Liver (tissue), 9 donors: Measurements from ENCODE around the gene EYA3. TPM values are rescaled to one million over a fixed set of nuclear protein-coding genes. Genes with fewer than 3 reads are reported as not detected.
A peak's percentile ranks its signal among the peaks of the same experiment; 100 is the strongest.

Experiments
- DNase-seq: peaks from one replicate; pipeline ENCODE4 v3.0.0-alpha.2; 2017; ENCODE audit warnings: low spot score
- H3K27ac ChIP-seq, 2 donors: one replicate each; pipeline ENCODE4 v1.7.0; 2013; ENCODE audit warnings: inconsistent platforms in 2 of 2, low read length in 2 of 2, control low read depth in 1 of 2, low read depth in 1 of 2, mild to moderate bottlenecking in 1 of 2
- H3K27me3 ChIP-seq, 4 donors: one replicate each; pipeline versions ENCODE4 v1.6.1 to v1.7.0; 2013; ENCODE audit warnings: low read length in 3 of 4, inconsistent platforms in 1 of 4, mild to moderate bottlenecking in 1 of 4, moderate library complexity in 1 of 4; ENCODE audit not compliant: control insufficient read depth in 4 of 4, insufficient read depth in 4 of 4
- H3K36me3 ChIP-seq, 4 donors: one replicate each; pipeline versions ENCODE4 v1.6.1 to v1.7.0; 2013; ENCODE audit warnings: low read length in 3 of 4, mild to moderate bottlenecking in 3 of 4, low read depth in 1 of 4, moderate library complexity in 1 of 4; ENCODE audit not compliant: control insufficient read depth in 4 of 4, insufficient read depth in 3 of 4
- H3K4me1 ChIP-seq, 4 donors: one replicate each; pipeline versions ENCODE4 v1.6.1 to v1.7.0; 2013; ENCODE audit warnings: low read length in 3 of 4, mild to moderate bottlenecking in 3 of 4, moderate library complexity in 1 of 4; ENCODE audit not compliant: control insufficient read depth in 4 of 4, insufficient read depth in 4 of 4
- H3K4me3 ChIP-seq, 3 donors: one replicate each; pipeline versions ENCODE4 v1.6.1 to v1.7.0; 2013; ENCODE audit warnings: low read length in 3 of 3, control low read depth in 1 of 3, low read depth in 1 of 3, mild to moderate bottlenecking in 1 of 3
- H3K9ac ChIP-seq, 2 donors: one replicate each; pipeline ENCODE4 v1.7.0; 2013; ENCODE audit warnings: low read length in 2 of 2, mild to moderate bottlenecking in 2 of 2, moderate library complexity in 2 of 2, control low read depth in 1 of 2, low read depth in 1 of 2
- H3K9me3 ChIP-seq, 4 donors: one replicate each; pipeline versions ENCODE4 v1.6.1 to v1.7.0; 2013; ENCODE audit warnings: low read length in 3 of 4; ENCODE audit not compliant: control insufficient read depth in 4 of 4
- FOXA1 ChIP-seq: IDR thresholded peaks from 2 replicates; pipeline ENCODE4 v1.6.1; 2016; ENCODE audit warnings: antibody characterized with exemption
- GABPA ChIP-seq, 2 donors: IDR thresholded peaks in 1 of 2; conservative IDR thresholded peaks in 1 of 2; 2 replicates each; pipeline ENCODE4 v1.6.1; 2016; ENCODE audit warnings: antibody characterized with exemption in 2 of 2, mild to moderate bottlenecking in 1 of 2, moderate library complexity in 1 of 2
- JUND ChIP-seq, 2 donors: IDR thresholded peaks; 2 replicates each; pipeline ENCODE4 v1.6.1; 2016; ENCODE audit warnings: antibody characterized with exemption in 2 of 2
- NR2F2 ChIP-seq: IDR thresholded peaks from 2 replicates; pipeline ENCODE4 v1.6.1; 2016; ENCODE audit warnings: antibody characterized with exemption
- RAD21 ChIP-seq, 2 donors: IDR thresholded peaks; 2 replicates each; pipeline ENCODE4 v1.6.1; 2016; ENCODE audit warnings: antibody characterized with exemption in 2 of 2, mild to moderate bottlenecking in 2 of 2
- RXRA ChIP-seq, 2 donors: IDR thresholded peaks; 2 replicates each; pipeline ENCODE4 v1.6.1; 2017 to 2018; ENCODE audit warnings: antibody characterized with exemption in 2 of 2, mild to moderate bottlenecking in 1 of 2
- SP1 ChIP-seq: IDR thresholded peaks from 2 replicates; pipeline ENCODE4 v1.6.1; 2018; ENCODE audit warnings: antibody characterized with exemption, mild to moderate bottlenecking
- TAF1 ChIP-seq: conservative IDR thresholded peaks from 2 replicates; pipeline ENCODE4 v1.6.1; 2016; ENCODE audit warnings: antibody characterized with exemption, mild to moderate bottlenecking
- YY1 ChIP-seq: IDR thresholded peaks from 2 replicates; pipeline ENCODE4 v1.6.1; 2016; ENCODE audit warnings: antibody characterized with exemption, mild to moderate bottlenecking
- WGBS: extraction: QIAGEN DNeasy Blood & Tissue Kit; methylation state at CpG from one replicate; pipeline ENCODE4 v1.1.7; 2013; 5-methylcytosine and 5-hydroxymethylcytosine counted together
- polyA plus RNA-seq, 2 donors: library from polyadenylated mRNA; stranded (reverse) in 1 of 2; unstranded in 1 of 2; fragments of 200-250 nt in 1 of 2; fragments of >200 nt in 1 of 2; fragmentation: Nextera tagmentation in 1 of 2; extraction: Ambion mirVana in 1 of 2; gene quantifications; one replicate each; pipeline versions ENCODE4 v1.2.1 to v1.2.3, GENCODE V29; 2013 to 2015
- total RNA-seq, 2 donors: library from RNA; depleted of rRNA; stranded (reverse); fragments of >200 nt; gene quantifications; one replicate each; pipeline ENCODE4 v1.2.3, GENCODE V29; 2014
- TF ChIP-seq, protein P1 (sequence below): IDR thresholded peaks from 2 replicates; pipeline ENCODE4 v1.6.1; 2016; ENCODE audit warnings: antibody characterized with exemption
- TF ChIP-seq, protein P2 (sequence below): IDR thresholded peaks from 2 replicates; pipeline ENCODE4 v1.6.1; 2016; ENCODE audit warnings: antibody characterized with exemption
- TF ChIP-seq, protein P3 (sequence below): fragments of 150-350 bp; IDR thresholded peaks from 2 replicates; pipeline ENCODE4 v1.5.1; 2017; ENCODE audit warnings: improper control_type of control experiment, low read depth, low read length; ENCODE audit not compliant: missing input control
- TF ChIP-seq, protein P4 (sequence below): IDR thresholded peaks from 2 replicates; pipeline ENCODE4 v1.6.1; 2016; ENCODE audit warnings: antibody characterized with exemption, mild to moderate bottlenecking
- donor health status: healthy.
- donor health status: healthy.
- donor health status: healthy.
- donor health status: healthy.
- donor health status: healthy.

EYA3 gene
- total and polyA plus RNA-seq, 4 donors = 3.6 to 12.6 (median 6.0) TPM

DNA sequence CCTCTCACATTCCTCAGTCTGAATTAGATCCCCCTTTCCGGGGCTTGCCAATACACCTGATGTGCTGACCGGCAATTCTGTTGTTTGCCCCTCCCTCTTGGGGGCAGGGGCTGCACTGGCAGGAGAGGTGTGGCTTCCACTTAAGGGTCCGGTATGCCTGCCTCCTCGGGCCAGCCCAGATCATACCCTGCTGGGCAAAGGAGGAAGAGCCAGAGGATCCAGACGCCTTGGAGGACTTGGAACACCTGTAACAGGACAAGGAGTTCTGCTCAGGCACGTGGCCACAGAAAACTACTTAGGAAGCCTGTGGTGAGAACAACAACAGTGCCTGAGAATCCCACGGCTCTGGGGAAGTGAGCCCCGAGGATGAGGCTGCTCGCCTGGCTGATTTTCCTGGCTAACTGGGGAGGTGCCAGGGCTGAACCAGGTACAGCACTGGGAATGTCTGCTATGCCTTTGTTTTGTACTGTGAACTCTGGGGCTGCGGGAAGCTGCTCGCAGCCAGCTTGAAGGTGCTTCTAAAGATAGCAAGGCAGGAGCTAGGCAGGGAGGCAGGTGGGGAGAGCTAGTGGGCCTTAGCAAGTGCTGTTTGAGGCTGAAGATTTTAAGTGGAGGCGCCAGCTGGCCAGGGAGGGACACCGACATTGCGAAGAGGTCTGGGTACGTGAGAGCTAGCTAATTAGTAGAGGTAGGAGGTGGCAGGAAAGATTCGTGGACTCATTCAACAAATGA lies 153.4 kb downstream of the EYA3 start, which contains the start of gene SMPDL3B:
TSS of gene SMPDL3B (plus strand) at position 183 of the 732 bp plus-strand sequence. CDS start at position 367, 184 bp downstream.
- TF ChIP-seq YY1 = no peak
- TF ChIP-seq RAD21 (IDR thresholded peaks at IDR 0.05) = peak in 1 of 2 donors; percentile 15
- 7% methylated on average over 16 of the region's 16 CpGs for WGBS
- peak within 1 kb of the TSS in 1 of 3 donors; percentile 4 for H3K4me3 ChIP-seq
- no peak within 1 kb of the TSS for H3K9ac ChIP-seq
- H3K27me3 ChIP-seq = peaks cover 0 to 4% (median 0%) of the 10 kb centered on the region in 4 donors
- no peak within 1 kb of the TSS for H3K27ac ChIP-seq
- H3K36me3 ChIP-seq = no peaks in the 10 kb centered on the region
- no peak for DNase-seq
- peaks cover 0 to 8% (median 4%) of the 10 kb centered on the region in 4 donors for H3K4me1 ChIP-seq
- H3K9me3 ChIP-seq = no peaks in the 10 kb centered on the region

DNA sequence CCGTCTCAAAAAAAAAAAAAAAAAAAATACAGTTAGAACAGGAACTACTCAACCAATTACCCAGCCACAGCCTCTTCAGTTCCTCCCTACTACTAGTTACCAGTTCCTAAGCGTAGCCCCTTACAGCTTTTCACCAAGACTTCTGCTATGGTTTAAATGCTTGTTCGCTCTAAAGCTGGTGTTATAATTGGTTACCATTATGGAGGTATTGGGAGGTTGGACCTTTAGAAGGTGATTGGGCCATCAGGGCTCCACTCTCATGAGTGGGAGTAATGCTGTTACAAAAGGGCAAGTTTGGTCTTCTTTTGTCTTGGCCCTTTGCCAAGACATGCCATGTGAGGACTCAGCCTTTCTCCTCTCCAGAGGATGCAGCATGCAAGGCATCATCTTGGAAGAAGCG lies 156.7 kb downstream of the EYA3 start:
- no peak for DNase-seq
- no peak overlapping the region for H3K9ac ChIP-seq
- WGBS = 86% methylated on average over 4 of the region's 4 CpGs
- H3K4me1 ChIP-seq = peaks cover 0 to 8% (median 4%) of the 10 kb centered on the region in 4 donors
- peaks cover 0 to 4% (median 0%) of the 10 kb centered on the region in 4 donors for H3K27me3 ChIP-seq
- no peak overlapping the region for H3K27ac ChIP-seq
- no peak for TF ChIP-seq GABPA (IDR thresholded peaks at IDR 0.05 in 1 of 2, conservative IDR thresholded peaks at IDR 0.05 in 1 of 2)
- TF ChIP-seq, protein P1, sequence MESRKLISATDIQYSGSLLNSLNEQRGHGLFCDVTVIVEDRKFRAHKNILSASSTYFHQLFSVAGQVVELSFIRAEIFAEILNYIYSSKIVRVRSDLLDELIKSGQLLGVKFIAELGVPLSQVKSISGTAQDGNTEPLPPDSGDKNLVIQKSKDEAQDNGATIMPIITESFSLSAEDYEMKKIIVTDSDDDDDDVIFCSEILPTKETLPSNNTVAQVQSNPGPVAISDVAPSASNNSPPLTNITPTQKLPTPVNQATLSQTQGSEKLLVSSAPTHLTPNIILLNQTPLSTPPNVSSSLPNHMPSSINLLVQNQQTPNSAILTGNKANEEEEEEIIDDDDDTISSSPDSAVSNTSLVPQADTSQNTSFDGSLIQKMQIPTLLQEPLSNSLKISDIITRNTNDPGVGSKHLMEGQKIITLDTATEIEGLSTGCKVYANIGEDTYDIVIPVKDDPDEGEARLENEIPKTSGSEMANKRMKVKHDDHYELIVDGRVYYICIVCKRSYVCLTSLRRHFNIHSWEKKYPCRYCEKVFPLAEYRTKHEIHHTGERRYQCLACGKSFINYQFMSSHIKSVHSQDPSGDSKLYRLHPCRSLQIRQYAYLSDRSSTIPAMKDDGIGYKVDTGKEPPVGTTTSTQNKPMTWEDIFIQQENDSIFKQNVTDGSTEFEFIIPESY = no peak
- H3K9me3 ChIP-seq = no peaks in the 10 kb centered on the region
- H3K4me3 ChIP-seq = no peak overlapping the region
- H3K36me3 ChIP-seq = no peaks in the 10 kb centered on the region

DNA sequence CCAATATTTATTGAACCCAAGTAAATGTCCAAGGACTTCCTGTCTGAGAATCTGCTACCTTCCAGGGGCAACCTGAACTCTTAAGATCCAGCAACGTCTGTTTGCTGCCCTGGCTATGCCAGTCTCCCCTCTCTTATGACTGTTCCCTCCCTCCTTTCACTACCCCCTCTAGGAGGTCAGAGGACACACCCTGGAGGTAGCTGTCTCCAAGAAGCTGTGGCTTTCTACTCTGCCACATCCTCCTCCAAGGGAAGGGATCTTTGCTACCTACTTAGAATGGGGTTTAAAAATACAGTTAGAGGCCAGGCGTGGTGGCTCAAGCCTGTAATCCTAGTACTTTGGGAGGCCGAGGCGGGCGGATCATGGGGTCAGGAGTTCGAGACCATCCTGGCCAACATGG lies 157.2 kb downstream of the EYA3 start:
- Histone ChIP-seq H3K9me3 (no peaks in the 10 kb centered on the region), H3K9ac (no peak overlapping the region), H3K4me3 (no peak overlapping the region), H3K27ac (no peak overlapping the region), H3K4me1 (peaks cover 0 to 8% (median 4%) of the 10 kb centered on the region in 4 donors), H3K27me3 (peaks cover 0 to 4% (median 0%) of the 10 kb centered on the region in 4 donors), H3K36me3 (no peaks in the 10 kb centered on the region)
- no peak for DNase-seq
- 88% methylated on average over 6 of the region's 6 CpGs for WGBS
- no peak for TF ChIP-seq JUND (IDR thresholded peaks at IDR 0.05)
- TF ChIP-seq NR2F2 = no peak
- no peak for TF ChIP-seq SP1
- TF ChIP-seq, protein P2, sequence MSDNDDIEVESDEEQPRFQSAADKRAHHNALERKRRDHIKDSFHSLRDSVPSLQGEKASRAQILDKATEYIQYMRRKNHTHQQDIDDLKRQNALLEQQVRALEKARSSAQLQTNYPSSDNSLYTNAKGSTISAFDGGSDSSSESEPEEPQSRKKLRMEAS = no peak

DNA sequence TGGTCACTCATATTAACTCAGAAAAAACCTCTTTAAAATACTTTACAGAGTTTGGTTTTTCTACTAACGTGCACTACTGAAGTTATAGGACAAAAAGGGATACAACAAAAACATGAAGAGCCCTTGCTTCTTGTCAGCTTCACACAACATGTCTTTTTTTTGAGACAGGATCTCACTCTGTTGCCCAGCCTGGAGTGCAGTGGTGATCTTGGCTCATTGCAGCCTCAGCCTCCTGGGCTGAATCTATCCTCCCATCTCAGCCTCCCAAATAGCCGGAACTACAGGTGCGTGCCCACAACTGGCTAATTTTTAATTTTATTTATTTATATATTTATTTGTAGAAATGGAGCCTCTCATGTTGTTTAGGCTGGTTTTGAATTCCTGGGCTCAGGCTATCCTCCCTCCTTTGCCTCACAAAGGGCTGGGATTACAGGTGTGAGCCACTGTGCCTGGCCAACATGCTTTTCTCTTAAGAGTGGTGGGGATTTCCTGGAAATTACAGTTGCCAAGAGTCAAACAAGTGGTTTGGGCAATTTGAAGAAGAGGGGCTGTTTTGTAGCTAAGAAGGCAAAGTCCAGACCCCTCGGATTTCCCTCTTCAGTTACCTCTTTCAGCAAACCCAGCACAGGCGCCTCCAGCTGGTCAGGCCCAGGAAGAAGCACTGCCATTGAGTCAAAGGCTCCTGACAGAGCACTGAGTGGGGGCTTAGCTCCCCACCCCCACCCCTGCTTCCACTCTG lies 160.0 kb downstream of the EYA3 start:
- DNase-seq = no peak
- Histone ChIP-seq H3K4me1 (no peaks in the 10 kb centered on the region), H3K9me3 (no peaks in the 10 kb centered on the region), H3K36me3 (no peaks in the 10 kb centered on the region), H3K4me3 (no peak overlapping the region), H3K27me3 (no peaks in the 10 kb centered on the region), H3K27ac (no peak overlapping the region), H3K9ac (no peak overlapping the region)
- WGBS = 79% methylated on average over 5 of the region's 5 CpGs
- TF ChIP-seq SP1 = no peak
- TF ChIP-seq, protein P3, sequence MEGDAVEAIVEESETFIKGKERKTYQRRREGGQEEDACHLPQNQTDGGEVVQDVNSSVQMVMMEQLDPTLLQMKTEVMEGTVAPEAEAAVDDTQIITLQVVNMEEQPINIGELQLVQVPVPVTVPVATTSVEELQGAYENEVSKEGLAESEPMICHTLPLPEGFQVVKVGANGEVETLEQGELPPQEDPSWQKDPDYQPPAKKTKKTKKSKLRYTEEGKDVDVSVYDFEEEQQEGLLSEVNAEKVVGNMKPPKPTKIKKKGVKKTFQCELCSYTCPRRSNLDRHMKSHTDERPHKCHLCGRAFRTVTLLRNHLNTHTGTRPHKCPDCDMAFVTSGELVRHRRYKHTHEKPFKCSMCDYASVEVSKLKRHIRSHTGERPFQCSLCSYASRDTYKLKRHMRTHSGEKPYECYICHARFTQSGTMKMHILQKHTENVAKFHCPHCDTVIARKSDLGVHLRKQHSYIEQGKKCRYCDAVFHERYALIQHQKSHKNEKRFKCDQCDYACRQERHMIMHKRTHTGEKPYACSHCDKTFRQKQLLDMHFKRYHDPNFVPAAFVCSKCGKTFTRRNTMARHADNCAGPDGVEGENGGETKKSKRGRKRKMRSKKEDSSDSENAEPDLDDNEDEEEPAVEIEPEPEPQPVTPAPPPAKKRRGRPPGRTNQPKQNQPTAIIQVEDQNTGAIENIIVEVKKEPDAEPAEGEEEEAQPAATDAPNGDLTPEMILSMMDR = no peak
- TF ChIP-seq, protein P2 = no peak
- TF ChIP-seq RAD21 (IDR thresholded peaks at IDR 0.05) = no peak
- TF ChIP-seq TAF1 = no peak
- TF ChIP-seq, protein P4, sequence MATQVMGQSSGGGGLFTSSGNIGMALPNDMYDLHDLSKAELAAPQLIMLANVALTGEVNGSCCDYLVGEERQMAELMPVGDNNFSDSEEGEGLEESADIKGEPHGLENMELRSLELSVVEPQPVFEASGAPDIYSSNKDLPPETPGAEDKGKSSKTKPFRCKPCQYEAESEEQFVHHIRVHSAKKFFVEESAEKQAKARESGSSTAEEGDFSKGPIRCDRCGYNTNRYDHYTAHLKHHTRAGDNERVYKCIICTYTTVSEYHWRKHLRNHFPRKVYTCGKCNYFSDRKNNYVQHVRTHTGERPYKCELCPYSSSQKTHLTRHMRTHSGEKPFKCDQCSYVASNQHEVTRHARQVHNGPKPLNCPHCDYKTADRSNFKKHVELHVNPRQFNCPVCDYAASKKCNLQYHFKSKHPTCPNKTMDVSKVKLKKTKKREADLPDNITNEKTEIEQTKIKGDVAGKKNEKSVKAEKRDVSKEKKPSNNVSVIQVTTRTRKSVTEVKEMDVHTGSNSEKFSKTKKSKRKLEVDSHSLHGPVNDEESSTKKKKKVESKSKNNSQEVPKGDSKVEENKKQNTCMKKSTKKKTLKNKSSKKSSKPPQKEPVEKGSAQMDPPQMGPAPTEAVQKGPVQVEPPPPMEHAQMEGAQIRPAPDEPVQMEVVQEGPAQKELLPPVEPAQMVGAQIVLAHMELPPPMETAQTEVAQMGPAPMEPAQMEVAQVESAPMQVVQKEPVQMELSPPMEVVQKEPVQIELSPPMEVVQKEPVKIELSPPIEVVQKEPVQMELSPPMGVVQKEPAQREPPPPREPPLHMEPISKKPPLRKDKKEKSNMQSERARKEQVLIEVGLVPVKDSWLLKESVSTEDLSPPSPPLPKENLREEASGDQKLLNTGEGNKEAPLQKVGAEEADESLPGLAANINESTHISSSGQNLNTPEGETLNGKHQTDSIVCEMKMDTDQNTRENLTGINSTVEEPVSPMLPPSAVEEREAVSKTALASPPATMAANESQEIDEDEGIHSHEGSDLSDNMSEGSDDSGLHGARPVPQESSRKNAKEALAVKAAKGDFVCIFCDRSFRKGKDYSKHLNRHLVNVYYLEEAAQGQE = no peak
- TF ChIP-seq FOXA1 = no peak
- no peak for TF ChIP-seq RXRA (IDR thresholded peaks at IDR 0.05)
